MM.1S (cell line): ENCODE results near the gene MCTP2.

Experiments
- CTCF ChIP-seq: fragments of 300-600 bp; sonication (generic); IDR thresholded peaks from 2 replicates; pipeline ENCODE4 v1.5.1; 2016; ENCODE audit warnings: antibody characterized with exemption, low read length, mixed read lengths
- EZH2 ChIP-seq: fragments of 300-600 bp; sonication (generic); optimal IDR thresholded peaks from 2 replicates; pipeline ENCODE3; 2017; ENCODE audit warnings: low read depth, mild to moderate bottlenecking, antibody characterized with exemption, low read length, mixed read lengths

DNA sequence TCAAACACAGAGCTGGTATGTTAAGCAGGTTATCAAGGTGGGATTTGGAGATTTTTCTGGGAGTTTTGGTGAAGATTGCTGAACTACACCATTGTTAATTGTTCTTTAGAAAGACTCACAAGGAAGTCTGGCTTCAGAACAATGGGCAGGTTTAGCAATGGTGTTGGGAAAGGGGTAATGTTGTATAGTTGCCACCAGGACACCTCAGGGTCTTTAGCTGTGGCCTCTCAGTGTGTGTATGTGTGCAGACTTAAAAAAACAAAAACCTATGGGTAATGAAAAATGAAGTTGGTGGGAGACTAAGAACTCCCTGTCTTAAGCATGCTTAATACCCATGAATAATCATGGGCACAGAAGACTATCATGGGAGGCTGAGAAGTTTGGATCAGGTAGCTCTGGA lies 91.7 kb downstream of the MCTP2 start:
- TF ChIP-seq CTCF, result no peak
- no peak for TF ChIP-seq EZH2
